Heart left ventricle (tissue), 16 donors: ENCODE data around the gene ZBTB21. TPM values are rescaled to one million over a fixed set of nuclear protein-coding genes. Genes with fewer than 3 reads are reported as not detected.

Source experiments
- ATAC-seq, 4 donors: fragments of 200-7000 bp; cut with Tn5 transposase; one replicate each; pipeline ENCODE4 v1.9.1; 2020 to 2022; ENCODE audit warnings: moderate library complexity in 4 of 4, mild to moderate bottlenecking in 3 of 4, moderate number of reproducible peaks in 1 of 4
- DNase-seq, 5 donors: peaks; one replicate each; pipeline ENCODE4 v3.0.0-alpha.2; 2020
- H3K27ac ChIP-seq, 12 donors: fragments of 200-600 bp; sonication (generic) in 4 of 12; one replicate each; pipeline versions ENCODE4 v1.5.0 to v1.8.0; 2016 to 2022; ENCODE audit warnings: mild to moderate bottlenecking in 2 of 12
- H3K27me3 ChIP-seq, 9 donors: fragments of 200-600 bp; sonication (generic) in 2 of 9; one replicate each; pipeline versions ENCODE4 v1.5.1 to v1.8.0; 2016 to 2022; ENCODE audit warnings: mild to moderate bottlenecking in 3 of 9
- H3K36me3 ChIP-seq, 9 donors: fragments of 200-600 bp; sonication (generic) in 2 of 9; one replicate each; pipeline versions ENCODE4 v1.5.0 to v1.8.0; 2018 to 2022; ENCODE audit warnings: mild to moderate bottlenecking in 2 of 9
- H3K4me1 ChIP-seq, 12 donors: fragments of 200-600 bp; sonication (generic) in 4 of 12; one replicate each; pipeline versions ENCODE4 v1.5.0 to v1.8.0; 2016 to 2022; ENCODE audit warnings: mild to moderate bottlenecking in 3 of 12
- H3K4me3 ChIP-seq, 12 donors: fragments of 200-600 bp; sonication (generic) in 4 of 12; one replicate each; pipeline versions ENCODE4 v1.5.0 to v1.8.0; 2017 to 2022; ENCODE audit warnings: mild to moderate bottlenecking in 9 of 12, moderate library complexity in 4 of 12
- H3K9me3 ChIP-seq, 12 donors: fragments of 200-600 bp; sonication (generic) in 4 of 12; one replicate each; pipeline versions ENCODE4 v1.5.0 to v1.8.0; 2016 to 2022; ENCODE audit warnings: mild to moderate bottlenecking in 1 of 12
- POLR2A ChIP-seq, 2 donors: fragments of 450-650 bp; IDR thresholded peaks; one replicate each; pipeline ENCODE4 v1.6.1; 2017; ENCODE audit warnings: antibody characterized with exemption in 2 of 2, mild to moderate bottlenecking in 2 of 2, moderate library complexity in 2 of 2
- WGBS, 4 donors: extraction: QIAGEN DNeasy Blood & Tissue Kit in 2 of 4; methylation state at CpG; one replicate each; pipeline versions ENCODE4 v1.1.5 to v1.1.7; 2013 to 2018; 5-methylcytosine and 5-hydroxymethylcytosine counted together
- intact Hi-C, 10 donors: fragments of 100-400 bp; cut with DNase I; formaldehyde crosslinking; loops; one replicate each; pipeline versions ENCODE4 v1.11.1 to v1.14.2; 2022
- polyA plus RNA-seq, 2 donors: library from polyadenylated mRNA; stranded (reverse); fragments of 200-250 nt; gene quantifications; one replicate each; pipeline ENCODE4 v1.2.3, GENCODE V29; 2013
- total RNA-seq, 9 donors: library from RNA; depleted of rRNA in 2 of 9; stranded (reverse); fragments of >200 nt in 2 of 9; fragmentation: NEBNext Ultra II Directional in 3 of 9; extraction: Animal tissue kit (Norgen Biotek cat#: 25700) in 3 of 9; gene quantifications; one replicate each; pipeline versions ENCODE4 v1.1.0 to v1.2.4, GENCODE V29; 2016 to 2023
- TF ChIP-seq, protein P1 (sequence below), 12 donors: fragments of 200-600 bp; sonication (generic) in 4 of 12; IDR thresholded peaks; one replicate each; pipeline versions ENCODE4 v1.5.0 to v1.8.0; 2018 to 2022; ENCODE audit warnings: antibody characterized with exemption in 12 of 12, mild to moderate bottlenecking in 5 of 12
- donor health status: ischemic (EF 13 %, LVEDD 7.1; RV severe dilation, severe dysfunction).
- donor health status: healthy with polysubstance abuse.
- donor health status: DM: no; HTN: yes; CAD: no.
- donor health status: DM: no; HTN: no; CAD: no.
- donor health status: ischemic (EF 25% LVEDD 6.9; RV normal size, moderate dysfunction).
- donor health status: ischemic (EF 25% LVEDD 5.7; RV mildly dilated, moderate dysfunction).
- donor health status: healthy.
- donor health status: DM: yes; HTN: yes; CAD: no.
- donor health status: ischemic (EF 35%, LVEDD 5.7; RV mildly dilated, moderate dysfunction).
- donor health status: nonischemic (EF 11% LVEDD 7.7; RV severe dilation, severe dysfunction).
- donor health status: DM: yes; HTN: yes; CAD: no.
- donor health status: PGD.
- donor health status: ischemic (EF 29% LVEDD 5.4; RV normal size, mild dysfunction).
- donor health status: nonischemic (EF 23%, LVEDD 6.1; RV moderate dilation, normal function).

ZBTB21 gene
- total and polyA plus RNA-seq, 11 donors = 1.2 to 10.2 (median 6.1) TPM

DNA sequence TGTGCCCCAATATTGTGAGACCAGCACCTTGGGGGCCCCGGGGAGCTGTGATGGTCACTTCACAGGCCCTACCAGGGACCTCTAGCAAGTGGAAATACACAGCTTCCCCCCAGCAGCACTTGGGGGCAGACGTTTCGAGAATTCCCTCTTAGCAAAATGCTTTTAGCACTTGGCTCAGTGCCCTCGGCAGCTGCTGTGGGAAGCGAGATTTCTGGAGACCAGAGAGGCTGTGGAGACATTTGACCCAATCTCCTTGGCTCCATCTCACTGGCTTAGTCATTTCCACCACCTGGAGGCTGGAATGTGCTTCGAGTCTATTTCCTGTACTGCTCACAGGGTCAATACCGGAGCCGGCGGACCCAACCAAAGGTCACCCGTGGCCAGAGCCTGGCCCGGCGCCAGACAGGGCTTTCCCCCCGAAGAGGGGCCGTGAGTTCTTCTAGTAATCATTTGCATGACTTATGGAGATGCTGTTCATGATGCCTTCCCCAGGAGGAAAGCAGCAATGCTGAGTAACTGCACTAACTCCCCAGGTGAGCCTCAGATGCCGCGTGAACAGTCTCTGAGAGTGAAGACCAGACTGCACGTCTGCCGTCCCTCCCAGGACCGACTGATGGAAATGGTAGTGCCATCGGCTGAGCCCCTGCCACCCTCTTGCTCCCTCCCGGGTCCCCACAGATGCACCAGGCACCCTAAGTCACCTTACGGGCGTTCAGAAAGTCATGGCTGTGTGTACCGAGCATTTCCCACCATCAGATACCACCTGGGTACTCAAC, 52.0 kb downstream of the ZBTB21 start:
- H3K4me3 ChIP-seq = no peak overlapping the region
- ATAC-seq (peak; percentile 68 to 86 (median 72)), DNase-seq (peak; percentile 84 to 88 (median 85))
- no peaks in the 10 kb centered on the region for H3K36me3 ChIP-seq
- intact Hi-C loops = loop anchor here in 5 of 10 donors (1.0 to 10.0 kb wide), 4 partner anchors 35 to 157 kb away; no protein-coding TSS in a partner anchor
- TF ChIP-seq, protein P1, sequence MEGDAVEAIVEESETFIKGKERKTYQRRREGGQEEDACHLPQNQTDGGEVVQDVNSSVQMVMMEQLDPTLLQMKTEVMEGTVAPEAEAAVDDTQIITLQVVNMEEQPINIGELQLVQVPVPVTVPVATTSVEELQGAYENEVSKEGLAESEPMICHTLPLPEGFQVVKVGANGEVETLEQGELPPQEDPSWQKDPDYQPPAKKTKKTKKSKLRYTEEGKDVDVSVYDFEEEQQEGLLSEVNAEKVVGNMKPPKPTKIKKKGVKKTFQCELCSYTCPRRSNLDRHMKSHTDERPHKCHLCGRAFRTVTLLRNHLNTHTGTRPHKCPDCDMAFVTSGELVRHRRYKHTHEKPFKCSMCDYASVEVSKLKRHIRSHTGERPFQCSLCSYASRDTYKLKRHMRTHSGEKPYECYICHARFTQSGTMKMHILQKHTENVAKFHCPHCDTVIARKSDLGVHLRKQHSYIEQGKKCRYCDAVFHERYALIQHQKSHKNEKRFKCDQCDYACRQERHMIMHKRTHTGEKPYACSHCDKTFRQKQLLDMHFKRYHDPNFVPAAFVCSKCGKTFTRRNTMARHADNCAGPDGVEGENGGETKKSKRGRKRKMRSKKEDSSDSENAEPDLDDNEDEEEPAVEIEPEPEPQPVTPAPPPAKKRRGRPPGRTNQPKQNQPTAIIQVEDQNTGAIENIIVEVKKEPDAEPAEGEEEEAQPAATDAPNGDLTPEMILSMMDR (IDR thresholded peaks at IDR 0.05) = peak in 10 of 12 donors; percentile 12 to 55 (median 36)
- TF ChIP-seq POLR2A (IDR thresholded peaks at IDR 0.05) = no peak
- H3K27me3 ChIP-seq = peaks cover 0 to 5% (median 0%) of the 10 kb centered on the region in 9 donors
- H3K27ac ChIP-seq = peak overlapping the region in 11 of 12 donors; percentile 13 to 76 (median 61)
- H3K4me1 ChIP-seq = peaks cover 4 to 34% (median 23%) of the 10 kb centered on the region in 12 donors
- H3K9me3 ChIP-seq = no peaks in the 10 kb centered on the region
- WGBS, 4 donors = 41 to 54% (median 43%) methylated on average over 23 to 24 of the region's 24 CpGs

DNA sequence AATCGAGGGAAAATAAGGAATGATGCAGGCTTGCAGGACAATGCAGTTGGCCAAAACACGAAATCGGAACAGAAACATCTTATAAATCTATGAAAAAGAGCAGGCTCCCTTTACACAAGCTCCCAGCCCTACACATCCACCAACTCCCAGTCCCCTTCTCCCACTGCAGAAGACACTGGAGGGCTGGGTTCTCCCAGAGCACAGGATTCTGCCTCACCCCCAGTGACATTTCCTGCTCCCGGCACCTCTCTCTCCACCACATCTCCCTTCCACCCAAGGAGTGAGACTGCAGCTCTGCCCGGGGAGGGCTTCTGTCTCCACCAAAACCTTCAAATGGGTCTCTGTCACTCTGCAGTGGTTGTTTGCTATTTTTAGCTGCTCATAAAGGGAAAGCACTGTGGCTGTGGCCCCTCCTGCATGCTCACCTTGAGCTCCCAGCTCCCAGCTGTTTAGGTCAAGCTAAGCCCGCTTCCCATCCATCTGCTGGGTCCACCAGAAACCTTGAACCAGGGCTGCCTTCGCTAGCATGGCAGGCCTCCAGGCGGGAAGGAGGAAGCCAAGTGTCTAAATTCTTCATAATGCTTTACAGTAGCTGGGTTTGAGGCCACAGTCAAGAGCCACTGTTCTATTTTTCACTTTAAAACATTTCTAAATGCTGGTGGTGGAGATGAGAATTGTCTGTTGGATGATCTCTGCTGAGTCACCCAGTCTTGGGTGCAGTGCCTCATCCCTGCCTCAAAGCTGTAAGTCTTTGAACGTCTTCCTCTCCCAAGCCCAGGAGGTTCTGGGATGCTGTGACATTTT, 53.0 kb downstream of the ZBTB21 start:
- no peaks in the 10 kb centered on the region for H3K36me3 ChIP-seq
- intact Hi-C loops = loop anchor here in 5 of 10 donors (1.0 to 10.0 kb wide), 4 partner anchors 34 to 158 kb away; no protein-coding TSS in a partner anchor
- peaks cover 10 to 44% (median 31%) of the 10 kb centered on the region in 12 donors for H3K4me1 ChIP-seq
- WGBS, 4 donors = 61 to 72% (median 68%) methylated on average over 9 of the region's 9 CpGs
- no peaks in the 10 kb centered on the region for H3K9me3 ChIP-seq
- ATAC-seq = peak in 1 of 4 donors; percentile 19
- no peak overlapping the region for H3K4me3 ChIP-seq
- H3K27ac ChIP-seq = peak overlapping the region in 11 of 12 donors; percentile 13 to 76 (median 61)
- TF ChIP-seq POLR2A (IDR thresholded peaks at IDR 0.05) = no peak
- TF ChIP-seq, protein P1 (IDR thresholded peaks at IDR 0.05) = no peak
- no peak for DNase-seq
- H3K27me3 ChIP-seq = peaks cover 0 to under 1% (median 0%) of the 10 kb centered on the region in 9 donors

DNA sequence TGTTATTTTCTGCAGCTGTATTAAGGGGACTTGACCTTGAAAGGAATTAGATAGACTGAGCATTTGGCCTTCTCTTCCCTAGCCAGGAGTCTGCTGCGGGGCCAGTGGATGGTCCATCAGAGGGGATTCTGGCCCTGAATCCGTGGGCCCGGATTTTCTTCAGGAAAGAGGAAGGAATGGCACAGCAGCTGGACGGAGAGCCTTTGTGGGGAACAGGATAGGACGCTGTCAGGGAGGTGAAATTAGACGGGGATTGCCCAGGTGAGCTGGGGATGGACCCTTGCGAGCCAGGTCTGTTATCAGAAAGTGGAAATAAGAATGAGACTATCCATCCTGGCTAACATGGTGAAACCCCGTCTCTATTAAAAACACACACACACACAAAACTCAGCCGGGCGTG, 54.6 kb downstream of the ZBTB21 start:
- H3K27ac ChIP-seq = no peak overlapping the region
- H3K4me1 ChIP-seq = peaks cover 11 to 49% (median 36%) of the 10 kb centered on the region in 12 donors
- no peaks in the 10 kb centered on the region for H3K9me3 ChIP-seq
- no peak for TF ChIP-seq POLR2A (IDR thresholded peaks at IDR 0.05)
- TF ChIP-seq, protein P1 (IDR thresholded peaks at IDR 0.05) = no peak
- no peaks in the 10 kb centered on the region for H3K27me3 ChIP-seq
- ATAC-seq = no peak
- H3K4me3 ChIP-seq = no peak overlapping the region
- intact Hi-C loops = loop anchor here in 4 of 10 donors (5.0 to 10.0 kb wide), 3 partner anchors 52 to 159 kb away; no protein-coding TSS in a partner anchor
- DNase-seq = no peak
- 90 to 91% (median 91%) methylated on average over 10 of the region's 10 CpGs for WGBS, 4 donors
- no peaks in the 10 kb centered on the region for H3K36me3 ChIP-seq
